NCI-H69 (cell line): ENCODE measurements around the gene CLDN24.

ENCODE experiments used
- DNase-seq: peaks from one replicate; lab custom pipeline; 2025; lab: John Stamatoyannopoulos, UW

The CLDN24 gene

DNA sequence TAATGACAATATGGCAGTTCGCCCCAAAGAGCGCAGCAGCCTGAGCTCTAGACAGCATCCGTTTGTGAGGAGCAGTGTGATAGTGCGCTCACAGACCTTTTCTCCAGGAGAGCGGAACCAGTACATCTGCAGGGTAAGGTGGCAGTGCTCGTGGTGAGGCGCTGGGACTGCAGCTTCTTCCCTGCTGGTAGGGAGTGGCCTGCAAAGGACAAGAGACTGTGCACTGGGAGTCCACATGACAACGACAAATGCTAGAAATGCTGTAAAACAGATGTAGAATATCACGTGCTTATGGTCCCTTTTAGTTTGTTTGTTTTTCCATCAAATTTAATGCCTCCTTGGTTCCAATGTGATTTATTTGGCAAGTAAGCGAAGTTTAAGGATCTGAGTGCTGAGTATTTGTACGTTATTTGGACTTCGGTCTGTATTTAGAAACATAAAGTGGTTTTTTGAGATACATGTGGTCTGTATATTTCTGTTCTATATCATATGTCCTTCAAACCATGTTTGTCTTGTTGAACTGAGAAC, 37.9 kb downstream of the CLDN24 start:
- DNase-seq, result peak; percentile 46

DNA sequence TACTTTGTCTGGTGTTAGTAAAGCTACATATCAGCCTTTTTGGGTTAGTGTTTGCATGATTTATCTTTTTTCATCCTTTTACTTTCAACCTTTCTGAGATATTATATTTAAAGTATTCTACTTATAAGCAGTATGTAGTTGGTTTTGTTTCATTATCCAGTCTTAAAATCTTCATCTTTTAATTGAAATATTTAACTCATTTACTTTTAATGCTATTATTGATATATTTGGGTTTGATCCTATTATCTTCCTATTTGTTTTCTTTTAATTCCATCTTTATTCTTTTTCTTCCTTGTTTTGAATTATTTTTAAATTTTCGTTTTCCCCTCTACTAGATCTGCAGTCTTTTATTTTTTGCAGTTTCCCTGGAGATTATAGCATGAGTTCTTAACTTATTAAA, 46.1 kb downstream of the CLDN24 start:
- DNase-seq, result no peak

DNA sequence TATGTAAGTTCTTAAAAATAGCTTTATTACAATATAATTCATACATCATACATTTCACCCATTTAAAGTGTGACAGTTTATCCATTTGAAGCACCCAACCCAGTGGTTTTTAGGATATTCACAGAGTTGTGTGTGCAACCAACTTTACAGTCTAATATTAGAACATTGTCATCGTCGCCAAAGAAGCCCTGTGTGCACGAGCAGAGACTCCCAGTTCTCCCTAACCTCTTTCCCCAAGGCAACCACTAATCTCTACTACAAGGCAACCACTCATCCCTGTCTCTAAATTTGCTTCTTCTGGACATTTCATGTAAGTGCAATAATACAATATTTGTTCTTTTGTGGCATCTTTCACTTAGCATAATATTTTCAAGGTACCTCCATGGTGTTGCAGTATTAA, 49.8 kb downstream of the CLDN24 start:
- no peak for DNase-seq
